ENCODE measurements around the gene TEAD1. TPM values are rescaled to one million over a fixed set of nuclear protein-coding genes. Genes with fewer than 3 reads are reported as not detected.

TEAD1 gene
- total RNA-seq, 4 donors from 2014 or later, result 46.1 to 175 (median 126) TPM

DNA sequence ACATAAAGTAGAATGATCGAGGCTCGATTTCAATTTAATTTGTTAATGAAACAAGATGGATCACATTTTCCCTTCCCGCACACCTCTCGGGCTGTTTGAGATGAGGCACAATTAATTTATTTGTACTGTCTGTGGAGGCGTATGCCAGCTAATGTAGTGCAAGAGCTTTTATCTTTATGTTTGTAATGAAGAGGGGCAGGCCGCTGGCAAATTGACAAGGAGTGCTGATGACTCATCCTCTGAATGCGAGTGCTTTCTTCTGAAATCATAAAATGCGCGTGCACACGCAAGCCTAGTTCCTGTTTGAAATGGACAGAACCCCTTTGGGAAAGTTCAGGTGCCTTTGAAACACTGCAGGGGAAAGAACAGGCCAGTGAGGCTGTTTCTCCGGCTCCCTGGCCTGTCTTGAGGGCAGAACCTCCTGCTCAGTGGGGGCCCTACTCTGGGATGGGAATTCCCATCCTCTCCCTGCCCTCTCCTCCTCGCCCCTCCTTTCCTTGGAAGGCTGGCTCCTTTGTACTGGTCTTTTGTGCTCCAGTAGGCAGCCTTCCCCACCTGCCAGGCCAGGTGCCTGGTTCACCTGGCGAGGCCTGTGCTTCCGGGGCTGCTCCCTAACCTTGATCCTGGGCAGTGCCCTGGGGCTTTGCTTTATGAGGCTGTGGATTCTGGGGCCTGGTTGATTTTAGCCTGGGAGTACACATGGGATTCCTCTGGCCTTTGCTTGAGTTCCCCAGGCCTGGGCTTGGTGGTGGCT is 50.3 kb downstream of the TEAD1 start:
- peak; percentile 28 to 29 for ATAC-seq
- peak; percentile 32 to 48 for DNase-seq
- TF ChIP-seq, protein P1, sequence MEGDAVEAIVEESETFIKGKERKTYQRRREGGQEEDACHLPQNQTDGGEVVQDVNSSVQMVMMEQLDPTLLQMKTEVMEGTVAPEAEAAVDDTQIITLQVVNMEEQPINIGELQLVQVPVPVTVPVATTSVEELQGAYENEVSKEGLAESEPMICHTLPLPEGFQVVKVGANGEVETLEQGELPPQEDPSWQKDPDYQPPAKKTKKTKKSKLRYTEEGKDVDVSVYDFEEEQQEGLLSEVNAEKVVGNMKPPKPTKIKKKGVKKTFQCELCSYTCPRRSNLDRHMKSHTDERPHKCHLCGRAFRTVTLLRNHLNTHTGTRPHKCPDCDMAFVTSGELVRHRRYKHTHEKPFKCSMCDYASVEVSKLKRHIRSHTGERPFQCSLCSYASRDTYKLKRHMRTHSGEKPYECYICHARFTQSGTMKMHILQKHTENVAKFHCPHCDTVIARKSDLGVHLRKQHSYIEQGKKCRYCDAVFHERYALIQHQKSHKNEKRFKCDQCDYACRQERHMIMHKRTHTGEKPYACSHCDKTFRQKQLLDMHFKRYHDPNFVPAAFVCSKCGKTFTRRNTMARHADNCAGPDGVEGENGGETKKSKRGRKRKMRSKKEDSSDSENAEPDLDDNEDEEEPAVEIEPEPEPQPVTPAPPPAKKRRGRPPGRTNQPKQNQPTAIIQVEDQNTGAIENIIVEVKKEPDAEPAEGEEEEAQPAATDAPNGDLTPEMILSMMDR (IDR thresholded peaks at IDR 0.05 in 4 of 5, conservative IDR thresholded peaks at IDR 0.05 in 1 of 5), result no peak
- no peak for TF ChIP-seq POLR2A (IDR thresholded peaks at IDR 0.05)
- in situ Hi-C loops (cut with MboI; ENCODE audit: low sequenced_read_pairs in 4 of 4), result no loop called here
- Histone ChIP-seq H3K4me3 (no peak overlapping the region), H3K27me3 (no peaks in the 10 kb centered on the region), H3K9me3 (no peaks in the 10 kb centered on the region), H3K27ac (peak overlapping the region; percentile 13 to 42 (median 30)), H3K4me1 (peaks cover 70 to 81% of the 10 kb centered on the region in 2 donors), H3K36me3 (no peaks in the 10 kb centered on the region)
- intact Hi-C loops (cut with DNase I; ENCODE audit: low total_unique reads), result no loop called here

DNA sequence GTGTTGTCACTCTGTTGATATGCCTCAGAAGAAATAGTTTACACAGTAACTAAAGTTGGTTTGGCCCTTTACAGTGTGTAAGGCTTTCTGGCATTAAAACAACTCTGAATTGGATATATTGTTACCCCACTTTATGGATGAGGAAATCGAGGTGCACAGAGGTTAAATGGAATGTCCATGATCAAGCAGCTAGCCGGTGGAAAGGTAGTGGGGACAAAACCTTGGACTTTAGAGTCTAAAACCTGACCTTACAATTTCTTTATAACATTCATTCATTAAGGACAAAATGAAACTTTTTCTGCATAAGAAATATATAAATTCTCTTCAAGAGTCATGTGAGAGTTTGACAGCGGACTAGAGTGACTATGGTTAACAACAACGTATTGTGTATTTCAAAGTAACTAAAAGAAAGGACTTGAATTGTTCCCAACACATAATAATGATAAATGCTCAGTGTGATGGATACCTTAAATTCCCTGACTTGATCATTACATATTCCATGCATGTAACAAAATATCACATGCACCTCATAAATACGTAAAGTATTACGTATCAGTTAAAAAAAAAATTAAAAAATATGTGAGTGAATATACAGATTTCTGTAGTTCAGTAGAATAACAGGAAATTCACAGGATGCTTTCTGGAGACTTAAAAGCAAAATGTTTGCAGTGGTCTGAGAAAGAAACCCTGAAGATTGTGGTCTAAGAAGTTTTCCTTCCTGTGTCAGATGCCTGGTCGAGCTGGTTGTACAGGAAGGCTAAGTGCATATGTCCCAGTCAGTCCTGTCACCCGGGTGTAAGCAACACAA is 51.0 kb downstream of the TEAD1 start:
- intact Hi-C loops (cut with DNase I; ENCODE audit: low total_unique reads), result no loop called here

DNA sequence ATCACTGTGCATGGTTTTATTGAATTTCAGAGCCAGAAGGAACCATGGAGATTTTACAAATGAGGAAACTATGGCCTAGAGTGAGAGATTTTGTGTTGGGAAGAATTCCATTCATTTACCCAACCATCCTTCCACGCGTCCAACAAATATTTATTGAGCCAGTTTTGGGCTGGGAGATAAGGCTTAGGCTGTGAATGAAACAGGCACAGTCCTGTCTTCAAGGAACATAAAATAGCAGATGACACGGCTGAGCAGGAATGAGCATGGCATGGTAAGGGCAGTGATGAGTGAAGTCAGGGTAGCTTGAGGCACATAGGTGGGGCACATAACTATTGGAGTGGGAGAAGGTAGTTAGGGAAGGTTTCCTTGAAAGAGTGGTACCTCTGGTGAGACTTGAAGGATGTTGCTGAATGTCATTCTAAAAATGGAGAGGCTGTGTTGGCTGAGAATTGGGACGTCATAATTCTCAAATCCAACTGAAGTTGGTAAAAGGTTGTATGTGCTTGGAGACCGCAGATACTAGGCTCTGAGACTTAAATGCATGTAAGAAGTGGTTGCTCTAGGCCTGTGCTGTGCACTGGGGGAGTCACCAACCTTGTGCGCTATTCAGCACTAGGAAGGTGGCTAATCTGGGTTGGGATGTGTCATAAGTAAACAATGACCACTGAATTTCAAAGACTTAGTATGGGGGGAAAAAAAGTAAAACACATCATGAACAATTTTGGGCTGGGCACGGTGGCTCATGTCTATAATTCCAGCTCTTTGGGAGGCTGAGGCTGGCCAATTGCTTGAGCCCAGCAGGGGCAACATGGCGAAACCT is 51.9 kb downstream of the TEAD1 start:
- no peak overlapping the region for H3K27ac ChIP-seq
- DNase-seq, result no peak
- no peak for TF ChIP-seq POLR2A (IDR thresholded peaks at IDR 0.05)
- TF ChIP-seq, protein P1 (IDR thresholded peaks at IDR 0.05 in 4 of 5, conservative IDR thresholded peaks at IDR 0.05 in 1 of 5), result no peak
- no peak for ATAC-seq
- no peaks in the 10 kb centered on the region for H3K27me3 ChIP-seq
- H3K36me3 ChIP-seq, result no peaks in the 10 kb centered on the region
- H3K4me3 ChIP-seq, result no peak overlapping the region
- peaks cover 65 to 70% of the 10 kb centered on the region in 2 donors for H3K4me1 ChIP-seq
- H3K9me3 ChIP-seq, result no peaks in the 10 kb centered on the region
- intact Hi-C loops (cut with DNase I; ENCODE audit: low total_unique reads), result no loop called here
- in situ Hi-C loops (cut with MboI; ENCODE audit: low sequenced_read_pairs in 4 of 4), result no loop called here

More for the DNA sequence above, 51.0 kb downstream of the TEAD1 start:
- in situ Hi-C loops (cut with MboI; ENCODE audit: low sequenced_read_pairs in 4 of 4), result no loop called here
- no peak for DNase-seq
- Histone ChIP-seq H3K27ac (peak overlapping the region; percentile 13 to 42 (median 30)), H3K27me3 (no peaks in the 10 kb centered on the region), H3K4me3 (no peak overlapping the region), H3K4me1 (peaks cover 73 to 74% of the 10 kb centered on the region in 2 donors), H3K9me3 (no peaks in the 10 kb centered on the region), H3K36me3 (no peaks in the 10 kb centered on the region)
- TF ChIP-seq, protein P1 (IDR thresholded peaks at IDR 0.05 in 4 of 5, conservative IDR thresholded peaks at IDR 0.05 in 1 of 5), result no peak
- TF ChIP-seq POLR2A (IDR thresholded peaks at IDR 0.05), result no peak
- ATAC-seq, result no peak

DNA sequence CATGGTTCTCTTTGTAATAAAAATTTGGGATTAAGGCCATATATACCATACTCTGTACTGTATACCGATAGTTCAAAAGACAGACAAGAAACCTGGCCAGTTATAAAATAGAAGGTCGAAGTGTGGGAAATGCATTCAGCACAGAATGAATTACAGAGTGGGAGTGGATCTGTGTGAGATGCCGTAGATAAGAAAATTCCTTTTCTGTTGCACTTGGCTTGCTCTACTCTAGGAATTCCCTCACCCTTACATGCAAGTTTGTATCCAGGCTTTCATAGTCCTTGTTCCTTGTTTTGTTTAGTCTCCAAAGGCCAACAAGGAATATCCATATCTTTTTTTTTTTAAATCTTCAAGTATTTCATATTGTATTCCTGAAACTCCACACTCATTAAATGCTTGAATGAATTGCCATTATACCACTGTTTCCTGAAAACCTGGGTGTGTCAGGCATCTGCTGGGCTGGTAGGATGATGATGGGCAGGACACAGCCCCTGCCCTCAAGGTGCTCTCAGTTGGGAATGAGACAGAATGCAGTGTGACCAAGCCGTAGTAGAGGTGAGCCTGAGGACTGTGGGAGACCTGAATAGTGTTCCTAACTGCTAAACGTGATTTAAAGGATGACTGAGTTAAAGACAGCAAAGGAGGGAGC is 53.5 kb downstream of the TEAD1 start:
- TF ChIP-seq POLR2A (IDR thresholded peaks at IDR 0.05), result no peak
- TF ChIP-seq, protein P1 (IDR thresholded peaks at IDR 0.05 in 4 of 5, conservative IDR thresholded peaks at IDR 0.05 in 1 of 5), result no peak
- intact Hi-C loops (cut with DNase I; ENCODE audit: low total_unique reads), result no loop called here
- peak overlapping the region in 3 of 4 donors; percentile 5 to 35 (median 14) for H3K27ac ChIP-seq
- no peaks in the 10 kb centered on the region for H3K9me3 ChIP-seq
- peaks cover 64 to 78% of the 10 kb centered on the region in 2 donors for H3K4me1 ChIP-seq
- DNase-seq, result no peak
- no peak overlapping the region for H3K4me3 ChIP-seq
- in situ Hi-C loops (cut with MboI; ENCODE audit: low sequenced_read_pairs in 4 of 4), result no loop called here
- no peaks in the 10 kb centered on the region for H3K36me3 ChIP-seq
- no peaks in the 10 kb centered on the region for H3K27me3 ChIP-seq
- no peak for ATAC-seq

Measured in gastrocnemius medialis (tissue), 4 donors.